Stimulated activated CD4-positive, alpha-beta T cell treated with anti-CD3 and anti-CD28 coated beads, Interleukin-12 subunit alpha, Interleukin-12 subunit beta, amount 100 ng/mL, for 24 hours (primary cell): ENCODE measurements around the gene TIMM44.
"Not testable (repeated sequence)": the region's sequence is repeated elsewhere in the genome, so short reads cannot be mapped to it uniquely, and the experiment has no call there.

ENCODE experiments used
- DNase-seq, 2 experiments: peaks; one replicate each; pipeline ENCODE4 v3.0.0-alpha.2; 2020; ENCODE audit warnings: low read depth in 2 of 2

Gene TIMM44

GRCh38 chr19:7925171-7925851, 18.2 kb downstream of the TIMM44 start:
- DNase-seq = peak; percentile 56 to 74

- no peak for DNase-seq
These were observed 18.8 kb downstream of the TIMM44 start for GRCh38 chr19:7924651-7925170.

GRCh38 chr19:7924241-7924640, 19.2 kb downstream of the TIMM44 start:
- no peak for DNase-seq

- no peak for DNase-seq
These were observed 19.9 kb downstream of the TIMM44 start for GRCh38 chr19:7923295-7924191.

GRCh38 chr19:7922836-7923195, 20.6 kb downstream of the TIMM44 start:
- DNase-seq = no peak

GRCh38 chr19:7921967-7922835, 21.3 kb downstream of the TIMM44 start:
- no peak for DNase-seq

GRCh38 chr19:7921302-7921966, 22.0 kb downstream of the TIMM44 start:
- DNase-seq = no peak

- DNase-seq = peak; percentile 98 to 100
These were observed 22.8 kb downstream of the TIMM44 start for GRCh38 chr19:7920519-7921301.

GRCh38 chr19:7919610-7920518, 23.6 kb downstream of the TIMM44 start, which contains the start of gene SNAPC2:
Gene SNAPC2 (plus strand): TSS chr19:7920338. CDS start chr19:7920367, 29 bp downstream.
- peak; percentile 93 to 96 for DNase-seq

- no peak for DNase-seq
These were observed 24.6 kb downstream of the TIMM44 start for GRCh38 chr19:7918615-7919421.

- DNase-seq = not testable (repeated sequence)
These were observed 25.3 kb downstream of the TIMM44 start for GRCh38 chr19:7918062-7918614.

GRCh38 chr19:7917267-7918061, 26.0 kb downstream of the TIMM44 start:
- peak in 1 of 2 experiments; percentile 53 for DNase-seq

GRCh38 chr19:7916955-7917266, 26.6 kb downstream of the TIMM44 start:
- no peak for DNase-seq

GRCh38 chr19:7916103-7916954, 27.1 kb downstream of the TIMM44 start:
- peak in 1 of 2 experiments; percentile 47 for DNase-seq

GRCh38 chr19:7915250-7916102, 28.0 kb downstream of the TIMM44 start:
- DNase-seq = no peak
